SK-N-SH treated with all-trans-retinoic acid at 6 μM for 48 hours (cell line): Measurements from ENCODE around the gene CROCC2.

Source experiments
- ATAC-seq: fragments of 200-7000 bp; cut with Tn5 transposase; 3 replicates; pipeline ENCODE4 v1.9.1; 2020; ENCODE audit warnings: mild to moderate bottlenecking, moderate library complexity
- ARNTL ChIP-seq: fragments of 450-650 bp; formaldehyde crosslinking; IDR thresholded peaks from 2 replicates; pipeline ENCODE4 v1.5.0; 2020; ENCODE audit warnings: low read depth, mild to moderate bottlenecking, moderate library complexity, borderline replicate concordance
- BACH2 ChIP-seq: fragments of 250-450 bp; sonication (Bioruptor Pico); IDR thresholded peaks from 2 replicates; pipeline ENCODE4 v1.9.0; 2021; ENCODE audit warnings: mild to moderate bottlenecking, borderline replicate concordance
- CREB5 ChIP-seq: fragments of 250-450 bp; sonication (Bioruptor Pico); IDR thresholded peaks from 2 replicates; pipeline ENCODE4 v1.5.1; 2020; ENCODE audit warnings: low read depth, mild to moderate bottlenecking, moderate library complexity
- CSDC2 ChIP-seq: fragments of 250-450 bp; sonication (Bioruptor Pico); IDR thresholded peaks from 2 replicates; pipeline ENCODE4 v1.5.0; 2020; ENCODE audit warnings: mild to moderate bottlenecking, moderate library complexity
- CSRNP3 ChIP-seq: fragments of 250-450 bp; sonication (Bioruptor Pico); IDR thresholded peaks from 2 replicates; pipeline ENCODE4 v1.5.1; 2021; ENCODE audit warnings: mild to moderate bottlenecking, moderate library complexity
- ESRRG ChIP-seq: fragments of 250-450 bp; sonication (Bioruptor Pico); IDR thresholded peaks from 2 replicates; pipeline ENCODE4 v1.6.1; 2021; ENCODE audit warnings: mild to moderate bottlenecking
- GLIS3 ChIP-seq: fragments of 250-450 bp; sonication (Bioruptor Pico); IDR thresholded peaks from 2 replicates; pipeline ENCODE4 v1.5.0; 2020; ENCODE audit warnings: mild to moderate bottlenecking, moderate library complexity
- ISL1 ChIP-seq: fragments of 250-450 bp; sonication (Bioruptor Pico); IDR thresholded peaks from 2 replicates; pipeline ENCODE4 v2.1.2; 2022; ENCODE audit warnings: mild to moderate bottlenecking, moderate library complexity
- PPARA ChIP-seq: fragments of 250-450 bp; sonication (Bioruptor Pico); IDR thresholded peaks from 2 replicates; pipeline ENCODE4 v1.5.0; 2020; ENCODE audit warnings: mild to moderate bottlenecking, borderline replicate concordance
- RARB ChIP-seq: fragments of 250-450 bp; sonication (Bioruptor Pico); IDR thresholded peaks from 2 replicates; pipeline ENCODE4 v1.8.0; 2021; ENCODE audit warnings: mild to moderate bottlenecking, moderate library complexity
- SNAI2 ChIP-seq: fragments of 250-450 bp; sonication (Bioruptor Pico); IDR thresholded peaks from 2 replicates; pipeline ENCODE4 v1.5.0; 2020; ENCODE audit warnings: mild to moderate bottlenecking, moderate library complexity
- TCF4 ChIP-seq: fragments of 250-450 bp; sonication (Bioruptor Pico); IDR thresholded peaks from 2 replicates; pipeline ENCODE4 v1.8.0; 2021; ENCODE audit warnings: mild to moderate bottlenecking, moderate library complexity, borderline replicate concordance
- TOX ChIP-seq: fragments of 250-450 bp; sonication (Bioruptor Pico); IDR thresholded peaks from 2 replicates; pipeline ENCODE4 v1.8.0; 2021; ENCODE audit warnings: mild to moderate bottlenecking, moderate library complexity, borderline replicate concordance
- ZC3H10 ChIP-seq: fragments of 250-450 bp; sonication (Bioruptor Pico); IDR thresholded peaks from 2 replicates; pipeline ENCODE4 v1.5.1; 2021; ENCODE audit warnings: mild to moderate bottlenecking, moderate library complexity
- ZFP3 ChIP-seq: fragments of 250-450 bp; sonication (Bioruptor Pico); IDR thresholded peaks from 2 replicates; pipeline ENCODE4 v1.5.0; 2020; ENCODE audit warnings: mild to moderate bottlenecking, moderate library complexity
- ZFP30 ChIP-seq: fragments of 450-650 bp; formaldehyde crosslinking; IDR thresholded peaks from 2 replicates; pipeline ENCODE4 v1.5.0; 2022; ENCODE audit warnings: mild to moderate bottlenecking, moderate library complexity
- ZNF565 ChIP-seq: fragments of 450-650 bp; formaldehyde crosslinking; conservative IDR thresholded peaks from 2 replicates; pipeline ENCODE4 v1.5.0; 2020; ENCODE audit warnings: low read depth, mild to moderate bottlenecking, moderate library complexity
- ZNF70 ChIP-seq: fragments of 450-650 bp; formaldehyde crosslinking; IDR thresholded peaks from 2 replicates; pipeline ENCODE4 v1.5.0; 2020; ENCODE audit warnings: mild to moderate bottlenecking, moderate library complexity
- ZNF8 ChIP-seq: fragments of 450-650 bp; formaldehyde crosslinking; IDR thresholded peaks from 2 replicates; pipeline ENCODE4 v1.5.0; 2020; ENCODE audit warnings: mild to moderate bottlenecking, moderate library complexity
- TF ChIP-seq, protein P1 (sequence below): fragments of 250-450 bp; sonication (Bioruptor Pico); IDR thresholded peaks from 2 replicates; pipeline ENCODE4 v1.8.0; 2020; ENCODE audit warnings: mild to moderate bottlenecking, moderate library complexity, borderline replicate concordance

The CROCC2 gene

DNA sequence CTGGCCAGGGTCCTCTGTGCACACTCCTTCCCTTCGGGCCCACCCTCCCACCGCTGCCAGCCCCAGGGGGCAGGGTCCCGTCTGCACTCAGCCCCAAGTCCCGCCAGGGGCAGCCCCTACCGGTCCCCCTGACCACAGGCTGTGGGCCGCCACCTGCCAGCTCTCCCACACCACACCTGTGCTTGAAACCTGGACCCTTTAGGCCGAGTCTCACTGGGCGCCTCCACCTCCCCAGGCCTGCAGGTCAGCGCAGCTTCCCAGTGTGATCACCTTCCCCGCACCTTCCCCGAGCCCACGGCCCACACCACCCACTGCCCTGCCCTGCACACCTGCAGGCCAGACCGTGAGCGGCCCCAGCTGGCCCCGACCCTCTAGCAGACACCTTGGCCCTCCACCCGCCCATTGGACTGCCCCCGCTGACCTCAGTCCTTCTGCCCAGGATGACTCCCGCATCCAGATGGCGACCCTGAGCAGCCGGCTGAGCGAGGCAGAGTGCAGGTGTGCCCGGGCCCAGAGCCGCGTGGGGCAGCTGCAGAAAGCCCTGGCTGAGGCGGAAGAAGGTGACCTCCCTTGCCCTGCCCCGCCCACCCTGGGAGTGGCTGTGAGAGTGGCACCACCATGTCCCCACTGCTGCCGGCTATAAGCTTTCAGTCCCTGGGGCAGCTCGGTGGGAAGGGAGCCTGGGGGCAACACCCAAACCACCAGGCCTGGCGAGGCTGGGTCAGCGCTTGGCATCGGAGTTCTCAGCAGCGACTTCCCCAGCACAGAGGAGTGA, 61.0 kb downstream of the CROCC2 start:
- TF ChIP-seq CSRNP3 (CRISPR knock-in tag) (no peak), TOX (CRISPR knock-in tag) (no peak), ZNF70 (CRISPR knock-in tag) (no peak), ZNF8 (CRISPR knock-in tag) (no peak), BACH2 (no peak), CREB5 (no peak), ZFP30 (CRISPR knock-in tag) (no peak), ISL1 (no peak), ZNF565 (CRISPR knock-in tag) (no peak), SNAI2 (no peak), ZC3H10 (CRISPR knock-in tag) (no peak), CSDC2 (CRISPR knock-in tag) (no peak), TCF4 (CRISPR knock-in tag) (no peak), ZFP3 (CRISPR knock-in tag) (no peak), ESRRG (CRISPR knock-in tag) (no peak), PPARA (CRISPR knock-in tag) (no peak)
- TF ChIP-seq, protein P1, sequence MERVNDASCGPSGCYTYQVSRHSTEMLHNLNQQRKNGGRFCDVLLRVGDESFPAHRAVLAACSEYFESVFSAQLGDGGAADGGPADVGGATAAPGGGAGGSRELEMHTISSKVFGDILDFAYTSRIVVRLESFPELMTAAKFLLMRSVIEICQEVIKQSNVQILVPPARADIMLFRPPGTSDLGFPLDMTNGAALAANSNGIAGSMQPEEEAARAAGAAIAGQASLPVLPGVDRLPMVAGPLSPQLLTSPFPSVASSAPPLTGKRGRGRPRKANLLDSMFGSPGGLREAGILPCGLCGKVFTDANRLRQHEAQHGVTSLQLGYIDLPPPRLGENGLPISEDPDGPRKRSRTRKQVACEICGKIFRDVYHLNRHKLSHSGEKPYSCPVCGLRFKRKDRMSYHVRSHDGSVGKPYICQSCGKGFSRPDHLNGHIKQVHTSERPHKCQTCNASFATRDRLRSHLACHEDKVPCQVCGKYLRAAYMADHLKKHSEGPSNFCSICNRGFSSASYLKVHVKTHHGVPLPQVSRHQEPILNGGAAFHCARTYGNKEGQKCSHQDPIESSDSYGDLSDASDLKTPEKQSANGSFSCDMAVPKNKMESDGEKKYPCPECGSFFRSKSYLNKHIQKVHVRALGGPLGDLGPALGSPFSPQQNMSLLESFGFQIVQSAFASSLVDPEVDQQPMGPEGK: no peak
- no peak for ATAC-seq

GRCh38 chr2:240967681-240968621, 61.8 kb downstream of the CROCC2 start:
- no peak for ATAC-seq

More at GRCh38 chr2:240967681-240968621, 61.8 kb downstream of the CROCC2 start:
- TF ChIP-seq TCF4 (CRISPR knock-in tag) (no peak), PPARA (CRISPR knock-in tag) (no peak), ZNF8 (CRISPR knock-in tag) (no peak), ARNTL (CRISPR knock-in tag) (no peak), ISL1 (no peak), CREB5 (no peak), CSDC2 (CRISPR knock-in tag) (no peak), TOX (CRISPR knock-in tag) (no peak), CSRNP3 (CRISPR knock-in tag) (no peak), ZNF565 (CRISPR knock-in tag) (no peak), SNAI2 (no peak), RARB (CRISPR knock-in tag) (no peak), GLIS3 (CRISPR knock-in tag) (no peak), ZFP30 (CRISPR knock-in tag) (no peak), ZC3H10 (CRISPR knock-in tag) (no peak), ZFP3 (CRISPR knock-in tag) (no peak), ESRRG (CRISPR knock-in tag) (no peak), BACH2 (no peak)
- TF ChIP-seq, protein P1: no peak
- TF ChIP-seq, all 23 proteins: peak for 0
